Mucosa of descending colon (tissue), 3 donors: Measurements from ENCODE around the gene SLC39A7. TPM values are rescaled to one million over a fixed set of nuclear protein-coding genes. Genes with fewer than 3 reads are reported as not detected.

Experiments
- ATAC-seq: fragments of 200-7000 bp; cut with Tn5 transposase; one replicate; pipeline ENCODE4 v1.9.1; 2020; ENCODE audit warnings: mild to moderate bottlenecking, moderate library complexity
- DNase-seq, 3 donors: peaks; one replicate each; pipeline ENCODE4 v3.0.0-alpha.2; 2020
- H3K36me3 ChIP-seq: fragments of 200-600 bp; one replicate; pipeline ENCODE4 v1.8.0; 2021; ENCODE audit warnings: low read depth, mild to moderate bottlenecking
- H3K4me1 ChIP-seq: fragments of 200-600 bp; one replicate; pipeline ENCODE4 v1.8.0; 2021; ENCODE audit warnings: low read depth, mild to moderate bottlenecking
- H3K4me3 ChIP-seq: fragments of 200-600 bp; one replicate; pipeline ENCODE4 v1.8.0; 2021; ENCODE audit warnings: mild to moderate bottlenecking
- H3K9me3 ChIP-seq: fragments of 200-600 bp; one replicate; pipeline ENCODE4 v1.8.0; 2021; ENCODE audit warnings: mild to moderate bottlenecking
- CTCF ChIP-seq: fragments of 200-600 bp; IDR thresholded peaks from one replicate; pipeline ENCODE4 v1.8.0; 2022; ENCODE audit warnings: antibody characterized with exemption, mild to moderate bottlenecking
- intact Hi-C, 2 donors: fragments of 100-400 bp; cut with DNase I in 1 of 2; cut with micrococcal nuclease in 1 of 2; formaldehyde crosslinking; loops; one replicate each; pipeline versions ENCODE4 v1.11.0 to v1.11.1; 2022; cut with DNase I, micrococcal nuclease
- total RNA-seq, 3 donors: library from RNA; stranded (reverse); fragmentation: NEBNext Ultra II Directional in 2 of 3; extraction: Animal tissue kit (Norgen Biotek cat#: 25700) in 2 of 3; gene quantifications; one replicate each; pipeline versions ENCODE4 v1.2.1 to v1.2.4, GENCODE V29; 2021 to 2023
- donor health status: DM: no; HTN: no; CAD: no; lungs with moderate emphysema.
- donor health status: DM: no; HTN: no; CAD: no.
- donor health status: DM: no; HTN: yes; CAD: no.

The SLC39A7 gene
- total RNA-seq, 3 donors from 2014 or later, result 96.9 to 159 (median 106) TPM

GRCh38 chr6:33160096-33160495 is 40.6 kb upstream of the SLC39A7 start:
- no peak overlapping the region for H3K4me3 ChIP-seq
- no peak for TF ChIP-seq CTCF
- ATAC-seq (no peak), DNase-seq (no peak)
- peaks cover 18% of the 10 kb centered on the region for H3K4me1 ChIP-seq
- intact Hi-C loops, result no loop called here
- no peaks in the 10 kb centered on the region for H3K9me3 ChIP-seq
- no peaks in the 10 kb centered on the region for H3K36me3 ChIP-seq

- H3K9me3 ChIP-seq, result no peaks in the 10 kb centered on the region
- no peak overlapping the region for H3K4me3 ChIP-seq
- intact Hi-C loops, result no loop called here
- H3K36me3 ChIP-seq, result no peaks in the 10 kb centered on the region
- DNase-seq (peak; percentile 78 to 87 (median 80)), ATAC-seq (peak; percentile 83)
- no peak for TF ChIP-seq CTCF
- peaks cover 18% of the 10 kb centered on the region for H3K4me1 ChIP-seq
Measured at GRCh38 chr6:33160728-33161344, 39.8 kb upstream of the SLC39A7 start.

- H3K9me3 ChIP-seq, result no peaks in the 10 kb centered on the region
- intact Hi-C loops, result no loop called here
- peaks cover 18% of the 10 kb centered on the region for H3K4me1 ChIP-seq
- DNase-seq (peak; percentile 82 to 89 (median 84)), ATAC-seq (peak; percentile 94)
- peak; percentile 95 for TF ChIP-seq CTCF
- H3K36me3 ChIP-seq, result no peaks in the 10 kb centered on the region
- H3K4me3 ChIP-seq, result no peak overlapping the region
Measured at GRCh38 chr6:33161354-33162331, 39.0 kb upstream of the SLC39A7 start.

- TF ChIP-seq CTCF, result no peak
- H3K4me1 ChIP-seq, result peaks cover 18% of the 10 kb centered on the region
- intact Hi-C loops, result no loop called here
- H3K9me3 ChIP-seq, result no peaks in the 10 kb centered on the region
- DNase-seq (no peak), ATAC-seq (no peak)
- no peaks in the 10 kb centered on the region for H3K36me3 ChIP-seq
- H3K4me3 ChIP-seq, result no peak overlapping the region
Measured at GRCh38 chr6:33163540-33163939, 37.1 kb upstream of the SLC39A7 start.

- Histone ChIP-seq H3K4me1 (peaks cover 18% of the 10 kb centered on the region), H3K4me3 (no peak overlapping the region), H3K36me3 (no peaks in the 10 kb centered on the region), H3K9me3 (no peaks in the 10 kb centered on the region)
- DNase-seq (no peak), ATAC-seq (no peak)
- no peak for TF ChIP-seq CTCF
- intact Hi-C loops, result no loop called here
Measured at GRCh38 chr6:33164176-33164575, 36.5 kb upstream of the SLC39A7 start.
